ENCODE data around the gene CENPV.

CENPV gene

DNA sequence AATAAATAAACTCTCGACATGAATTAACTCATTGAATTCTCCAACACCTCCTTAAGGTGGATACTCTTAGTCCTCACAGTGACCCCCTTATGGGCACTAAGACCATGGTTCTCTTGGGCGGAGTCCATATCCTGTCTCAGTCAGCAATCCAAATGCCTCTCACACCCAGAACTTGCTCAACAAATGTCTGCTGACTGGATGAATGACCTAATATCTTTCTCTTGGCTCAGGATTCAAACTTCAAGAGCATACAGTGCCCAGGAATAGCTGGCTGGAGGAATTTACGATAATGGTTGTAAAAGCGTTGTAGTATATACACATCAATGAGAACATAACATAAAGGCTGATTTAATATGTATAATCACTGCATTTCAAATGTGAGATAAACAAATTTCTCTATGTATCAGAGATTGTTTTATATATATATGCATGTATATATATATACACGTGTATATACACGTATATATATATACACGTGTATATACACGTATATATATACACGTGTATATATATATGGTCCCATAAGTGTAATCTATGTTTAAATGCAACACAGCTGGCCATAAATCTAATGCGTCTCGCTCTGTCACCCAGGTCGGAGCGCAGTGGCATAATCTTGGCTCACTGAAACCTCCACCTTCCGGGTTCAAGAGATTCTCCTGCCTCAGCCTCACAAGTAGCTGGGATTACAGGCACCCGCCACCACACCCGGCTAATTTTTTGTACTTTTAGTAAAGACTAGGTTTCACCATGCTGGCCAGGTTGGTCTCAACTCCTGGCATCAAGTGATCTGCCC is 21.1 kb upstream of the CENPV start:
- Histone ChIP-seq H3K27ac (ENCODE audit: low read length) (no peak overlapping the region), H3K79me2 (ENCODE audit: low read length) (no peaks in the 10 kb centered on the region), H3F3A (ENCODE audit: insufficient read depth, low read length) (no peaks in the 10 kb centered on the region), H3K36me3 (replicated peaks; ENCODE audit: insufficient read depth, low read length) (no peaks in the 10 kb centered on the region), H4K20me1 (ENCODE audit: insufficient read depth, low read length) (no peaks in the 10 kb centered on the region), H3K27me3 (replicated peaks; ENCODE audit: insufficient read depth, low read length) (no peaks in the 10 kb centered on the region), H3K4me3 (ENCODE audit: low read length) (no peak overlapping the region), H3K4me2 (ENCODE audit: low read depth, low read length) (no peak overlapping the region), H3K9me2 (replicated peaks; ENCODE audit: insufficient read depth, low read length) (no peaks in the 10 kb centered on the region), H3K9me3 (replicated peaks; ENCODE audit: insufficient read depth, low read length) (no peaks in the 10 kb centered on the region), H2AFZ (ENCODE audit: low read length) (no peak overlapping the region), H3K4me1 (ENCODE audit: low read length) (no peaks in the 10 kb centered on the region), H3K9ac (ENCODE audit: low read length) (no peak overlapping the region)
- TF ChIP-seq EZH2phosphoT487 (IDR thresholded peaks at IDR 0.05; ENCODE audit: low read length) (no peak), EZH2 (optimal IDR thresholded peaks at IDR 0.05; ENCODE audit: low read depth, low read length) (no peak)
- TF ChIP-seq, protein P1, sequence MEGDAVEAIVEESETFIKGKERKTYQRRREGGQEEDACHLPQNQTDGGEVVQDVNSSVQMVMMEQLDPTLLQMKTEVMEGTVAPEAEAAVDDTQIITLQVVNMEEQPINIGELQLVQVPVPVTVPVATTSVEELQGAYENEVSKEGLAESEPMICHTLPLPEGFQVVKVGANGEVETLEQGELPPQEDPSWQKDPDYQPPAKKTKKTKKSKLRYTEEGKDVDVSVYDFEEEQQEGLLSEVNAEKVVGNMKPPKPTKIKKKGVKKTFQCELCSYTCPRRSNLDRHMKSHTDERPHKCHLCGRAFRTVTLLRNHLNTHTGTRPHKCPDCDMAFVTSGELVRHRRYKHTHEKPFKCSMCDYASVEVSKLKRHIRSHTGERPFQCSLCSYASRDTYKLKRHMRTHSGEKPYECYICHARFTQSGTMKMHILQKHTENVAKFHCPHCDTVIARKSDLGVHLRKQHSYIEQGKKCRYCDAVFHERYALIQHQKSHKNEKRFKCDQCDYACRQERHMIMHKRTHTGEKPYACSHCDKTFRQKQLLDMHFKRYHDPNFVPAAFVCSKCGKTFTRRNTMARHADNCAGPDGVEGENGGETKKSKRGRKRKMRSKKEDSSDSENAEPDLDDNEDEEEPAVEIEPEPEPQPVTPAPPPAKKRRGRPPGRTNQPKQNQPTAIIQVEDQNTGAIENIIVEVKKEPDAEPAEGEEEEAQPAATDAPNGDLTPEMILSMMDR (IDR thresholded peaks at IDR 0.05; ENCODE audit: low read length): no peak
- no peak for DNase-seq

DNA sequence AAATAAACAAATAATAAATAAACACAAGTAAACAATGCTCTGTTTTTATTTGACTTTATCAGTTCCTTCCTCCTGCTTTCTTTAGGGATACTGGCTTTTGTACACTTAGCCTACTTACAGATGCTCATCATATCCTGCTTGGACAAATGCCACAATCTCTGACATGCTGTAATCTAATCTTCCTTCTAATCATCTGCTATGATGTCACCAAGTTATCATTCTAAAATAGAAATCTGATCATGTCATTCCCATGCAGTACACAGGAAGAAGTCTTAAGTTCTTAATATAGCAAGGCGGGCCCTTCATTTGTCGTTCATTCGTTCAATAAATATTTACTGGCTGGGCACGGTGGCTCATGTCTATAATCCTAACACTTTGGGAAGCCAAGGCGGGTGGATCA is 18.5 kb upstream of the CENPV start:
- no peak overlapping the region for H3K4me2 ChIP-seq (ENCODE audit: low read depth, low read length)
- H3K4me3 ChIP-seq (ENCODE audit: low read length): no peak overlapping the region
- H2AFZ ChIP-seq (ENCODE audit: low read length): no peak overlapping the region
- no peaks in the 10 kb centered on the region for H3K36me3 ChIP-seq (replicated peaks; ENCODE audit: insufficient read depth, low read length)
- no peak overlapping the region for H3K27ac ChIP-seq (ENCODE audit: low read length)
- no peaks in the 10 kb centered on the region for H3K9me3 ChIP-seq (replicated peaks; ENCODE audit: insufficient read depth, low read length)
- no peak overlapping the region for H3K9ac ChIP-seq (ENCODE audit: low read length)
- no peaks in the 10 kb centered on the region for H3K9me2 ChIP-seq (replicated peaks; ENCODE audit: insufficient read depth, low read length)
- H3K4me1 ChIP-seq (ENCODE audit: low read length): no peaks in the 10 kb centered on the region
- no peaks in the 10 kb centered on the region for H3F3A ChIP-seq (ENCODE audit: insufficient read depth, low read length)
- TF ChIP-seq EZH2phosphoT487 (IDR thresholded peaks at IDR 0.05; ENCODE audit: low read length) (no peak), EZH2 (optimal IDR thresholded peaks at IDR 0.05; ENCODE audit: low read depth, low read length) (no peak)
- TF ChIP-seq, protein P1 (IDR thresholded peaks at IDR 0.05; ENCODE audit: low read length): no peak
- H3K27me3 ChIP-seq (replicated peaks; ENCODE audit: insufficient read depth, low read length): no peaks in the 10 kb centered on the region
- H4K20me1 ChIP-seq (ENCODE audit: insufficient read depth, low read length): no peaks in the 10 kb centered on the region
- no peak for DNase-seq
- no peaks in the 10 kb centered on the region for H3K79me2 ChIP-seq (ENCODE audit: low read length)

DNA sequence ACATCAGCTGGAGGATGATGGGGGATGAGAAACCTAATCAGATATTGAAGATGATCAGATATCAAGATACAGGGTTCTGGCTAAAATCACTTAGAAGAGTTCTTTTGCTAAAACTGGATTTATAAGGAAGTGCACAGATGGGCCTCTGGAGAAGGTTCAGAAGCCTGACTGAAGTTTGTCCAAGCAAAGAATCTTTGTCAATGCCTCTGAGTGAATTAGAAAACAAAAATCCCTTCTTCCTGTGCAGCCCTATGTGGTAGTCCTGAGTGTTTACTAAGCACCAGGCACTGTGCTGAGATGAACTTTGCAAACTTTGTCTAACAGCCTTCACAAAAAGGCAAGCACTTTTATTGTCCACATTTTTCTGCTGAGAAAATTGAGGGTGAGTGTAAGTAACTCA is 11.4 kb upstream of the CENPV start:
- no peaks in the 10 kb centered on the region for H3K4me1 ChIP-seq (ENCODE audit: low read length)
- H3K4me2 ChIP-seq (ENCODE audit: low read depth, low read length): no peak overlapping the region
- no peak overlapping the region for H3K9ac ChIP-seq (ENCODE audit: low read length)
- no peaks in the 10 kb centered on the region for H3K79me2 ChIP-seq (ENCODE audit: low read length)
- H3F3A ChIP-seq (ENCODE audit: insufficient read depth, low read length): no peaks in the 10 kb centered on the region
- no peaks in the 10 kb centered on the region for H3K27me3 ChIP-seq (replicated peaks; ENCODE audit: insufficient read depth, low read length)
- H4K20me1 ChIP-seq (ENCODE audit: insufficient read depth, low read length): no peaks in the 10 kb centered on the region
- TF ChIP-seq, protein P1 (IDR thresholded peaks at IDR 0.05; ENCODE audit: low read length): no peak
- TF ChIP-seq EZH2 (optimal IDR thresholded peaks at IDR 0.05; ENCODE audit: low read depth, low read length): no peak
- TF ChIP-seq EZH2phosphoT487 (IDR thresholded peaks at IDR 0.05; ENCODE audit: low read length): no peak
- no peak overlapping the region for H3K27ac ChIP-seq (ENCODE audit: low read length)
- no peak for DNase-seq
- no peaks in the 10 kb centered on the region for H3K9me2 ChIP-seq (replicated peaks; ENCODE audit: insufficient read depth, low read length)
- no peaks in the 10 kb centered on the region for H3K9me3 ChIP-seq (replicated peaks; ENCODE audit: insufficient read depth, low read length)
- no peak overlapping the region for H2AFZ ChIP-seq (ENCODE audit: low read length)
- no peaks in the 10 kb centered on the region for H3K36me3 ChIP-seq (replicated peaks; ENCODE audit: insufficient read depth, low read length)
- H3K4me3 ChIP-seq (ENCODE audit: low read length): no peak overlapping the region
